OCI-LY3 (cell line): Measurements from ENCODE around the gene CCDC201.

Experiments used
- H2AFZ ChIP-seq: fragments of 200-600, 300-600 bp; shearing (Covaris generic); 2 replicates; pipeline ENCODE4 v1.6.0; 2014; ENCODE audit warnings: antibody characterized with exemption, low read depth, low read length
- H3K27ac ChIP-seq: fragments of 200-600, 300-600 bp; sonication (generic); 2 replicates; pipeline ENCODE4 v1.5.1; 2014; ENCODE audit warnings: mild to moderate bottlenecking, low read length, moderate library complexity, mixed read lengths
- H3K27me3 ChIP-seq: fragments of 200-600, 300-600 bp; sonication (generic); 2 replicates; pipeline ENCODE4 v1.6.1; 2014; ENCODE audit warnings: low read depth, low read length, mixed read lengths
- H3K36me3 ChIP-seq: fragments of 200-600, 300-600 bp; sonication (generic); replicated peaks from 2 replicates; pipeline ENCODE3; 2014; ENCODE audit warnings: low read depth, low read length, mixed read lengths
- H3K4me1 ChIP-seq: fragments of 300-600, 200-600 bp; sonication (generic); 2 replicates; pipeline ENCODE4 v1.6.1; 2014; ENCODE audit warnings: low read length, mixed read lengths
- H3K4me2 ChIP-seq: fragments of 200-600, 300-600 bp; sonication (generic); 2 replicates; pipeline ENCODE4 v1.6.1; 2014; ENCODE audit warnings: low read length, mixed read lengths
- H3K4me3 ChIP-seq: fragments of 300-600, 200-600 bp; sonication (generic); 2 replicates; pipeline ENCODE4 v1.5.1; 2014; ENCODE audit warnings: antibody characterized with exemption, mild to moderate bottlenecking, low read length, moderate library complexity
- H3K79me2 ChIP-seq: fragments of 300-600, 200-600 bp; shearing (Covaris generic); 2 replicates; pipeline ENCODE4 v1.6.1; 2014; ENCODE audit warnings: mild to moderate bottlenecking, low read length, mixed read lengths
- H3K9ac ChIP-seq: fragments of 300-600, 200-600 bp; shearing (Covaris generic); 2 replicates; pipeline ENCODE4 v1.6.0; 2014; ENCODE audit warnings: mild to moderate bottlenecking, low read length, moderate library complexity
- H3K9me3 ChIP-seq: fragments of 200-600, 300-600 bp; shearing (Covaris generic); 2 replicates; pipeline ENCODE4 v1.6.1; 2014; ENCODE audit warnings: low read length, mixed read lengths; ENCODE audit not compliant: insufficient read depth
- H4K20me1 ChIP-seq: fragments of 200-600, 300-600 bp; sonication (generic); 2 replicates; pipeline ENCODE4 v1.6.1; 2016; ENCODE audit warnings: low read length, mixed read lengths; ENCODE audit not compliant: insufficient read depth
- EZH2phosphoT487 ChIP-seq: fragments of 200-600 bp; shearing (Covaris generic); IDR thresholded peaks from 2 replicates; pipeline ENCODE4 v1.6.1; 2018; ENCODE audit warnings: antibody characterized with exemption, mixed run types, low read depth
- TF ChIP-seq, protein P1 (sequence below): fragments of 200-600, 300-600 bp; sonication (generic); IDR thresholded peaks from 2 replicates; pipeline ENCODE4 v1.5.1; 2014; ENCODE audit warnings: antibody characterized with exemption, low read length, low read depth

CCDC201 gene

DNA sequence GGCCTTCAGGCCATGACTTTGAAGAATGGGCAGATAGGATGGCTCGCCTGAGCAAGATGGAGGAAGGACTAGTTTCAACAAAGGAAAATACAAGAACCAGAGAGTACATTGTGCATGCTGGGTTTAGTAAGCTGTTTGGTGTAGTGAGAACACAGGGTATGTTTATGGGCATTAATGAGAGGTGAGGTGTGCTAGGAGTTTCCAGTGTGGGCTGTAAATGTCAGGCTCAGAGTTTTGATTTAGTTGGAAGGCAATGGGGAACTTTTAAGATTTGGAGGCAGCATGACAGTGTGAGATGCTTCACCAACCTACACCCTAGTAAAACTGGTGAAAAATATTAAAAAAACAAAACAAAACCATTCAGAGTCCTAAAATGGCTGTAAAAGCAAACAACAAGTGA lies 28.7 kb upstream of the CCDC201 start:
- no peak overlapping the region for H2AFZ ChIP-seq
- no peak overlapping the region for H3K27ac ChIP-seq
- TF ChIP-seq, protein P1, sequence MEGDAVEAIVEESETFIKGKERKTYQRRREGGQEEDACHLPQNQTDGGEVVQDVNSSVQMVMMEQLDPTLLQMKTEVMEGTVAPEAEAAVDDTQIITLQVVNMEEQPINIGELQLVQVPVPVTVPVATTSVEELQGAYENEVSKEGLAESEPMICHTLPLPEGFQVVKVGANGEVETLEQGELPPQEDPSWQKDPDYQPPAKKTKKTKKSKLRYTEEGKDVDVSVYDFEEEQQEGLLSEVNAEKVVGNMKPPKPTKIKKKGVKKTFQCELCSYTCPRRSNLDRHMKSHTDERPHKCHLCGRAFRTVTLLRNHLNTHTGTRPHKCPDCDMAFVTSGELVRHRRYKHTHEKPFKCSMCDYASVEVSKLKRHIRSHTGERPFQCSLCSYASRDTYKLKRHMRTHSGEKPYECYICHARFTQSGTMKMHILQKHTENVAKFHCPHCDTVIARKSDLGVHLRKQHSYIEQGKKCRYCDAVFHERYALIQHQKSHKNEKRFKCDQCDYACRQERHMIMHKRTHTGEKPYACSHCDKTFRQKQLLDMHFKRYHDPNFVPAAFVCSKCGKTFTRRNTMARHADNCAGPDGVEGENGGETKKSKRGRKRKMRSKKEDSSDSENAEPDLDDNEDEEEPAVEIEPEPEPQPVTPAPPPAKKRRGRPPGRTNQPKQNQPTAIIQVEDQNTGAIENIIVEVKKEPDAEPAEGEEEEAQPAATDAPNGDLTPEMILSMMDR: no peak
- no peak for TF ChIP-seq EZH2phosphoT487
- H3K79me2 ChIP-seq: no peaks in the 10 kb centered on the region
- H3K9ac ChIP-seq: no peak overlapping the region
- no peaks in the 10 kb centered on the region for H3K4me1 ChIP-seq
- peaks cover under 1% of the 10 kb centered on the region; the same call in 1 of the 2 replicates for H3K27me3 ChIP-seq
- no peaks in the 10 kb centered on the region for H3K36me3 ChIP-seq
- H3K4me2 ChIP-seq: no peak overlapping the region
- no peaks in the 10 kb centered on the region for H4K20me1 ChIP-seq
- H3K9me3 ChIP-seq: 0 out of 2 replicates have a peak, but pooled peaks cover 3% of the 10 kb centered on the region
- H3K4me3 ChIP-seq: no peak overlapping the region

- Histone ChIP-seq H4K20me1 (no peaks in the 10 kb centered on the region), H3K4me1 (no peaks in the 10 kb centered on the region), H3K79me2 (no peaks in the 10 kb centered on the region), H2AFZ (no peak overlapping the region), H3K9ac (no peak overlapping the region), H3K9me3 (no peaks in the 10 kb centered on the region), H3K4me2 (no peak overlapping the region), H3K27ac (no peak overlapping the region), H3K36me3 (no peaks in the 10 kb centered on the region), H3K27me3 (peaks cover 8% of the 10 kb centered on the region; the same call in 1 of the 2 replicates), H3K4me3 (no peak overlapping the region)
- TF ChIP-seq, protein P1: no peak
- no peak for TF ChIP-seq EZH2phosphoT487
Observed at GRCh38 chr7:45898222-45898621, 25.3 kb upstream of the CCDC201 start.

DNA sequence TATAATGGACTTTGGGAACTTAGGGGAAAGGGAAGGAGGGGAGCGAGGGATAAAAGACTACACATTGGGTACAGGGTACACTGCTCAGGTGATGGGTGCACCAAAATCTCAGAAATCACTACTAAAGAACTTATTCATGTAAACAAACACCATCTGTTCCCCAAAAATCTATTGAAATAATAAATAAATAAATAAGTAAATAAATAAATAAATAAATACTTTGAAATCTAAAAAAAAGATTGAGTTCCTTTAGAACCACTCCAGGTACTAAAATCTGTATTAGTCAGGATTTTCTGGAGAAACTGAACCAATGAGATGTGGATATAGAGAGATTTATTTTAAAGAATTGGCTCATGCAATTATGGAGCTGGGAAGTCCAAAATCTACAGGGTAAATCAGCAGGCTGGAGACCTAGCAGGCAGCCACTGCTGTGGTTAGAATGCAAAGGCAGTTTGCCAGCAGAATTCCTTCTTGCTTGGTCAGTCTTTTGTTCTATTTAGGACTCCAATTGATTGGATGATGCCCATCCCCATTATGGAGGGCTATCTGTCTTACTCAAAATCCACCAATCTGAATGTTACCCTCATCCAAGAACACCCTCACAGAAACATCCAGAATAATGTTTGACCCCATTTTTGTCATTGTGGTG lies 24.3 kb upstream of the CCDC201 start:
- H4K20me1 ChIP-seq: no peaks in the 10 kb centered on the region
- no peaks in the 10 kb centered on the region for H3K79me2 ChIP-seq
- H3K36me3 ChIP-seq: no peaks in the 10 kb centered on the region
- H3K4me2 ChIP-seq: no peak overlapping the region
- no peaks in the 10 kb centered on the region for H3K4me1 ChIP-seq
- H3K27ac ChIP-seq: no peak overlapping the region
- peaks cover 11% of the 10 kb centered on the region; the same call in 1 of the 2 replicates for H3K27me3 ChIP-seq
- no peak overlapping the region for H3K9ac ChIP-seq
- no peak overlapping the region for H3K4me3 ChIP-seq
- TF ChIP-seq, protein P1: no peak
- TF ChIP-seq EZH2phosphoT487: no peak
- no peak overlapping the region for H2AFZ ChIP-seq
- no peaks in the 10 kb centered on the region for H3K9me3 ChIP-seq

DNA sequence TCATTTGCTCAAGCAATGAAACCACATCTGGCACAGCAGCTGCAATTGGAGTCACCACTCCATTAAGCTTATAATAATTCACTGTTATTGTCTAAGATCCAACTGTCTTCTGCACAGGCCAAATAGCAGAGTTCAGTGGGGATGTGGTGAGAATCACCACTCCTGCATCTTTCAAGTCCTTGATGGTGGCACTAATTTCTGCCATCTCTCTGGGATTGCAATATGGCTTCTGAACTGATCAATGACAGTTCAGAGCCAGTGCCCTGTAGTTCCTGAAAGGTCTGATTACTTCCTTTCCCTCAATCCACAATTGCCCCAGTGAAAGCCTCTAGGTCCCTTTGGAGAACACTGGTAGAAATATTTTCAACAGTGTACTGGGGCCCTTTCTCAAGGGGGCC lies 21.8 kb upstream of the CCDC201 start:
- peaks cover 11% of the 10 kb centered on the region; the same call in 1 of the 2 replicates for H3K27me3 ChIP-seq

More for the DNA sequence above, 21.8 kb upstream of the CCDC201 start:
- H3K9ac ChIP-seq: no peak overlapping the region
- no peaks in the 10 kb centered on the region for H4K20me1 ChIP-seq
- no peak overlapping the region for H3K4me2 ChIP-seq
- TF ChIP-seq EZH2phosphoT487: no peak
- TF ChIP-seq, protein P1: no peak
- no peak overlapping the region for H2AFZ ChIP-seq
- H3K4me1 ChIP-seq: no peaks in the 10 kb centered on the region
- H3K9me3 ChIP-seq: no peaks in the 10 kb centered on the region
- H3K79me2 ChIP-seq: no peaks in the 10 kb centered on the region
- no peaks in the 10 kb centered on the region for H3K36me3 ChIP-seq
- H3K4me3 ChIP-seq: no peak overlapping the region
- no peak overlapping the region for H3K27ac ChIP-seq
